SK-N-SH treated with all-trans-retinoic acid at 6 μM for 48 hours (cell line): ENCODE data around the gene CA11.
A peak's percentile ranks its signal among the peaks of the same experiment; 100 is the strongest.

Experiments used
- ATAC-seq: fragments of 200-7000 bp; cut with Tn5 transposase; 3 replicates; pipeline ENCODE4 v1.9.1; 2020; ENCODE audit warnings: mild to moderate bottlenecking, moderate library complexity
- ARNTL ChIP-seq: fragments of 450-650 bp; formaldehyde crosslinking; IDR thresholded peaks from 2 replicates; pipeline ENCODE4 v1.5.0; 2020; ENCODE audit warnings: low read depth, mild to moderate bottlenecking, moderate library complexity, borderline replicate concordance
- BACH2 ChIP-seq: fragments of 250-450 bp; sonication (Bioruptor Pico); IDR thresholded peaks from 2 replicates; pipeline ENCODE4 v1.9.0; 2021; ENCODE audit warnings: mild to moderate bottlenecking, borderline replicate concordance
- CREB5 ChIP-seq: fragments of 250-450 bp; sonication (Bioruptor Pico); IDR thresholded peaks from 2 replicates; pipeline ENCODE4 v1.5.1; 2020; ENCODE audit warnings: low read depth, mild to moderate bottlenecking, moderate library complexity
- CSDC2 ChIP-seq: fragments of 250-450 bp; sonication (Bioruptor Pico); IDR thresholded peaks from 2 replicates; pipeline ENCODE4 v1.5.0; 2020; ENCODE audit warnings: mild to moderate bottlenecking, moderate library complexity
- ESRRG ChIP-seq: fragments of 250-450 bp; sonication (Bioruptor Pico); IDR thresholded peaks from 2 replicates; pipeline ENCODE4 v1.6.1; 2021; ENCODE audit warnings: mild to moderate bottlenecking
- GLIS3 ChIP-seq: fragments of 250-450 bp; sonication (Bioruptor Pico); IDR thresholded peaks from 2 replicates; pipeline ENCODE4 v1.5.0; 2020; ENCODE audit warnings: mild to moderate bottlenecking, moderate library complexity
- ISL1 ChIP-seq: fragments of 250-450 bp; sonication (Bioruptor Pico); IDR thresholded peaks from 2 replicates; pipeline ENCODE4 v2.1.2; 2022; ENCODE audit warnings: mild to moderate bottlenecking, moderate library complexity
- OSR1 ChIP-seq: fragments of 250-450 bp; sonication (Bioruptor Pico); IDR thresholded peaks from 2 replicates; pipeline ENCODE4 v1.8.0; 2022; ENCODE audit warnings: moderate library complexity, mild to moderate bottlenecking, inconsistent platforms
- PPARA ChIP-seq: fragments of 250-450 bp; sonication (Bioruptor Pico); IDR thresholded peaks from 2 replicates; pipeline ENCODE4 v1.5.0; 2020; ENCODE audit warnings: mild to moderate bottlenecking, borderline replicate concordance
- RARB ChIP-seq: fragments of 250-450 bp; sonication (Bioruptor Pico); IDR thresholded peaks from 2 replicates; pipeline ENCODE4 v1.8.0; 2021; ENCODE audit warnings: mild to moderate bottlenecking, moderate library complexity
- SNAI2 ChIP-seq: fragments of 250-450 bp; sonication (Bioruptor Pico); IDR thresholded peaks from 2 replicates; pipeline ENCODE4 v1.5.0; 2020; ENCODE audit warnings: mild to moderate bottlenecking, moderate library complexity
- TCF4 ChIP-seq: fragments of 250-450 bp; sonication (Bioruptor Pico); IDR thresholded peaks from 2 replicates; pipeline ENCODE4 v1.8.0; 2021; ENCODE audit warnings: mild to moderate bottlenecking, moderate library complexity, borderline replicate concordance
- TOX ChIP-seq: fragments of 250-450 bp; sonication (Bioruptor Pico); IDR thresholded peaks from 2 replicates; pipeline ENCODE4 v1.8.0; 2021; ENCODE audit warnings: mild to moderate bottlenecking, moderate library complexity, borderline replicate concordance
- ZC3H10 ChIP-seq: fragments of 250-450 bp; sonication (Bioruptor Pico); IDR thresholded peaks from 2 replicates; pipeline ENCODE4 v1.5.1; 2021; ENCODE audit warnings: mild to moderate bottlenecking, moderate library complexity
- ZFP3 ChIP-seq: fragments of 250-450 bp; sonication (Bioruptor Pico); IDR thresholded peaks from 2 replicates; pipeline ENCODE4 v1.5.0; 2020; ENCODE audit warnings: mild to moderate bottlenecking, moderate library complexity
- ZFP30 ChIP-seq: fragments of 450-650 bp; formaldehyde crosslinking; IDR thresholded peaks from 2 replicates; pipeline ENCODE4 v1.5.0; 2022; ENCODE audit warnings: mild to moderate bottlenecking, moderate library complexity
- ZNF565 ChIP-seq: fragments of 450-650 bp; formaldehyde crosslinking; conservative IDR thresholded peaks from 2 replicates; pipeline ENCODE4 v1.5.0; 2020; ENCODE audit warnings: low read depth, mild to moderate bottlenecking, moderate library complexity
- ZNF70 ChIP-seq: fragments of 450-650 bp; formaldehyde crosslinking; IDR thresholded peaks from 2 replicates; pipeline ENCODE4 v1.5.0; 2020; ENCODE audit warnings: mild to moderate bottlenecking, moderate library complexity
- ZNF8 ChIP-seq: fragments of 450-650 bp; formaldehyde crosslinking; IDR thresholded peaks from 2 replicates; pipeline ENCODE4 v1.5.0; 2020; ENCODE audit warnings: mild to moderate bottlenecking, moderate library complexity
- TF ChIP-seq, protein P1 (sequence below): fragments of 250-450 bp; sonication (Bioruptor Pico); IDR thresholded peaks from 2 replicates; pipeline ENCODE4 v1.5.0; 2020; ENCODE audit warnings: mild to moderate bottlenecking, moderate library complexity
- TF ChIP-seq, protein P2 (sequence below): fragments of 250-450 bp; sonication (Bioruptor Pico); IDR thresholded peaks from 2 replicates; pipeline ENCODE4 v1.5.1; 2021; ENCODE audit warnings: mild to moderate bottlenecking, moderate library complexity
- TF ChIP-seq, protein P3 (sequence below): fragments of 250-450 bp; sonication (Bioruptor Pico); IDR thresholded peaks from 2 replicates; pipeline ENCODE4 v1.8.0; 2021; ENCODE audit warnings: low read depth, mild to moderate bottlenecking, moderate library complexity, borderline replicate concordance

CA11 gene

DNA sequence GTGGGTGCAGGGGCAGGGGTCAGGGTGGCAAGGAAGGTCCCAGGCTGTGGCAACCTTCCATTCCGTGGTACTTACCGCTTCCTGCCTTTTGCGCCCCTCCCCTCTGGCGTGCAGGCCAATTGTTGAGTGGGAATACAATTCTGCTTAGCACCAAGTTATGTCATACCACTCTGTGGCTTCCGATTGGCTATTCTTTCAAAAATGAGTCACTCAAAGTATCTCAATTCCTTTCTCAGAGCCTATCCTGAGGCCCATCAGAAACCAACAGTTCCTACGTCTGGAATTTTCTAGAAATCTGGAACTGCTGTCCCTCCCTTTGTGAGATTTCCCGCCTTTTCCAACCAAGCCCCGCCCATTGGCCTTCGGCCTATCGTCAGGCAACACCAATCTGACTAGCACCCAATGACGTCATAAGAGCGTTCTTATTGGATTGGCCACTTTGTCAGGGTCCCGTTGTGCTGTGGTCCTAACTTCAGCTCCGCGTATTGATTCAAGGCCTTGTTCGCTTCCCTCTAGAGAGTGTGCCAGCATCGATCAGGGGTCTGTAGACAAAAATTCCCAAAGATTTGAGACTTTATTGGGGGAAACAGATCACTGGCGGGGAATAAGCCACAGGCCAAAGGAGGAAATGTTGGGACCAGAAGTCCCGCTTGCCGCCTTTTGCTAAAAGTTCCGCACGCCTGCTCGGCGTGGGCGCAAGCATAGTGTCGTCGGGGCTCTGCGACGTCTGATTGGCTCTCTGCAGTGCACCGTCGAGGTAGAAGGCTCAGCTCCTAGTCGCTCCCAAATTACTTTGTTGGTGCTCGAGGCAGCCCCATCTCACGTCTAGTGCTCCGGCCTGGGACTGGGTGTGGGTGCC lies 15.1 kb upstream of the CA11 start:
- TF ChIP-seq SNAI2 (CRISPR knock-in tag): no peak
- TF ChIP-seq TCF4 (CRISPR knock-in tag): no peak
- no peak for TF ChIP-seq ZFP3 (CRISPR knock-in tag)
- TF ChIP-seq, protein P1, sequence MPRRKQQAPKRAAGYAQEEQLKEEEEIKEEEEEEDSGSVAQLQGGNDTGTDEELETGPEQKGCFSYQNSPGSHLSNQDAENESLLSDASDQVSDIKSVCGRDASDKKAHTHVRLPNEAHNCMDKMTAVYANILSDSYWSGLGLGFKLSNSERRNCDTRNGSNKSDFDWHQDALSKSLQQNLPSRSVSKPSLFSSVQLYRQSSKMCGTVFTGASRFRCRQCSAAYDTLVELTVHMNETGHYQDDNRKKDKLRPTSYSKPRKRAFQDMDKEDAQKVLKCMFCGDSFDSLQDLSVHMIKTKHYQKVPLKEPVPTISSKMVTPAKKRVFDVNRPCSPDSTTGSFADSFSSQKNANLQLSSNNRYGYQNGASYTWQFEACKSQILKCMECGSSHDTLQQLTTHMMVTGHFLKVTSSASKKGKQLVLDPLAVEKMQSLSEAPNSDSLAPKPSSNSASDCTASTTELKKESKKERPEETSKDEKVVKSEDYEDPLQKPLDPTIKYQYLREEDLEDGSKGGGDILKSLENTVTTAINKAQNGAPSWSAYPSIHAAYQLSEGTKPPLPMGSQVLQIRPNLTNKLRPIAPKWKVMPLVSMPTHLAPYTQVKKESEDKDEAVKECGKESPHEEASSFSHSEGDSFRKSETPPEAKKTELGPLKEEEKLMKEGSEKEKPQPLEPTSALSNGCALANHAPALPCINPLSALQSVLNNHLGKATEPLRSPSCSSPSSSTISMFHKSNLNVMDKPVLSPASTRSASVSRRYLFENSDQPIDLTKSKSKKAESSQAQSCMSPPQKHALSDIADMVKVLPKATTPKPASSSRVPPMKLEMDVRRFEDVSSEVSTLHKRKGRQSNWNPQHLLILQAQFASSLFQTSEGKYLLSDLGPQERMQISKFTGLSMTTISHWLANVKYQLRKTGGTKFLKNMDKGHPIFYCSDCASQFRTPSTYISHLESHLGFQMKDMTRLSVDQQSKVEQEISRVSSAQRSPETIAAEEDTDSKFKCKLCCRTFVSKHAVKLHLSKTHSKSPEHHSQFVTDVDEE (CRISPR knock-in tag): no peak
- TF ChIP-seq CSDC2 (CRISPR knock-in tag): no peak
- TF ChIP-seq, protein P2, sequence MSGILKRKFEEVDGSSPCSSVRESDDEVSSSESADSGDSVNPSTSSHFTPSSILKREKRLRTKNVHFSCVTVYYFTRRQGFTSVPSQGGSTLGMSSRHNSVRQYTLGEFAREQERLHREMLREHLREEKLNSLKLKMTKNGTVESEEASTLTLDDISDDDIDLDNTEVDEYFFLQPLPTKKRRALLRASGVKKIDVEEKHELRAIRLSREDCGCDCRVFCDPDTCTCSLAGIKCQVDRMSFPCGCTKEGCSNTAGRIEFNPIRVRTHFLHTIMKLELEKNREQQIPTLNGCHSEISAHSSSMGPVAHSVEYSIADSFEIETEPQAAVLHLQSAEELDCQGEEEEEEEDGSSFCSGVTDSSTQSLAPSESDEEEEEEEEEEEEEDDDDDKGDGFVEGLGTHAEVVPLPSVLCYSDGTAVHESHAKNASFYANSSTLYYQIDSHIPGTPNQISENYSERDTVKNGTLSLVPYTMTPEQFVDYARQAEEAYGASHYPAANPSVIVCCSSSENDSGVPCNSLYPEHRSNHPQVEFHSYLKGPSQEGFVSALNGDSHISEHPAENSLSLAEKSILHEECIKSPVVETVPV (CRISPR knock-in tag): no peak
- TF ChIP-seq ZFP30 (CRISPR knock-in tag): no peak
- no peak for TF ChIP-seq RARB (CRISPR knock-in tag)
- TF ChIP-seq ZNF8: no peak
- no peak for TF ChIP-seq GLIS3 (CRISPR knock-in tag)
- no peak for TF ChIP-seq OSR1 (CRISPR knock-in tag)
- no peak for TF ChIP-seq PPARA (CRISPR knock-in tag)
- TF ChIP-seq TOX (CRISPR knock-in tag): no peak
- TF ChIP-seq BACH2: no peak
- no peak for TF ChIP-seq ARNTL (CRISPR knock-in tag)
- no peak for TF ChIP-seq ZNF70 (CRISPR knock-in tag)
- TF ChIP-seq ESRRG (CRISPR knock-in tag): no peak
- TF ChIP-seq ZNF565 (CRISPR knock-in tag): no peak
- ATAC-seq: peak; percentile 95

DNA sequence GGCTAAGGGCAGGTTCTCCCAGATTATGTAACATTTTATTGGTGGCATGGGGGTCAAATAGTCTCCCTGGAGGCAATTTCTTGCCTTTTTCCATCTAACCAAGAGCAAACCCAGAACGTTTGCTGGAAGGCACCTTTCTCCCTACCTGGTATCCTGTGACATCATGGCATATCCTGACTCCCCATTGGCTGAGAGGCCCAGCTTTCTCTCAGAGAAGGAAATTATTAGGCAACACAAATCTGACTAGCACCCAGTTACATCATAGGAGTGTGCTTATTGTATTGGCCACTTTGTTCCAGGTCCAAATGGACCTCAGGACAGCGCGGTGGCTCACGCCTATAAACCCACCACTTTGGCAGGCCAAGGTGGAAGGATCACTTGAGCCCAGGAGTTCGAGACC lies 13.8 kb upstream of the CA11 start:
- TF ChIP-seq, protein P3, sequence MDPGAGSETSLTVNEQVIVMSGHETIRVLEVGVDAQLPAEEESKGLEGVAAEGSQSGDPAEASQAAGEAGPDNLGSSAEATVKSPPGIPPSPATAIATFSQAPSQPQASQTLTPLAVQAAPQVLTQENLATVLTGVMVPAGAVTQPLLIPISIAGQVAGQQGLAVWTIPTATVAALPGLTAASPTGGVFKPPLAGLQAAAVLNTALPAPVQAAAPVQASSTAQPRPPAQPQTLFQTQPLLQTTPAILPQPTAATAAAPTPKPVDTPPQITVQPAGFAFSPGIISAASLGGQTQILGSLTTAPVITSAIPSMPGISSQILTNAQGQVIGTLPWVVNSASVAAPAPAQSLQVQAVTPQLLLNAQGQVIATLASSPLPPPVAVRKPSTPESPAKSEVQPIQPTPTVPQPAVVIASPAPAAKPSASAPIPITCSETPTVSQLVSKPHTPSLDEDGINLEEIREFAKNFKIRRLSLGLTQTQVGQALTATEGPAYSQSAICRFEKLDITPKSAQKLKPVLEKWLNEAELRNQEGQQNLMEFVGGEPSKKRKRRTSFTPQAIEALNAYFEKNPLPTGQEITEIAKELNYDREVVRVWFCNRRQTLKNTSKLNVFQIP (CRISPR knock-in tag): no peak
- no peak for TF ChIP-seq ZC3H10 (CRISPR knock-in tag)
- no peak for TF ChIP-seq ISL1 (CRISPR knock-in tag)
- no peak for TF ChIP-seq CREB5 (CRISPR knock-in tag)
- TF ChIP-seq CSDC2 (CRISPR knock-in tag): no peak
- TF ChIP-seq ZFP30 (CRISPR knock-in tag): no peak
- TF ChIP-seq, protein P2 (CRISPR knock-in tag): no peak
- no peak for TF ChIP-seq ZFP3 (CRISPR knock-in tag)
- TF ChIP-seq TCF4 (CRISPR knock-in tag): no peak
- no peak for TF ChIP-seq RARB (CRISPR knock-in tag)
- TF ChIP-seq ZNF70 (CRISPR knock-in tag): no peak
- no peak for TF ChIP-seq ZNF8
- TF ChIP-seq, protein P1 (CRISPR knock-in tag): no peak
- TF ChIP-seq ZNF565 (CRISPR knock-in tag): no peak
- no peak for TF ChIP-seq BACH2
- no peak for TF ChIP-seq SNAI2 (CRISPR knock-in tag)
- TF ChIP-seq GLIS3 (CRISPR knock-in tag): no peak
- TF ChIP-seq PPARA (CRISPR knock-in tag): no peak
- TF ChIP-seq TOX (CRISPR knock-in tag): no peak
- TF ChIP-seq, all 23 proteins: peak for 0
- ATAC-seq: peak; percentile 39; the same call in 2 of the 3 replicates
